ENCODE measurements around the gene BSCL2.
"Not testable (repeated sequence)": the region's sequence is repeated elsewhere in the genome, so short reads cannot be mapped to it uniquely, and the experiment has no call there.

The BSCL2 gene

DNA sequence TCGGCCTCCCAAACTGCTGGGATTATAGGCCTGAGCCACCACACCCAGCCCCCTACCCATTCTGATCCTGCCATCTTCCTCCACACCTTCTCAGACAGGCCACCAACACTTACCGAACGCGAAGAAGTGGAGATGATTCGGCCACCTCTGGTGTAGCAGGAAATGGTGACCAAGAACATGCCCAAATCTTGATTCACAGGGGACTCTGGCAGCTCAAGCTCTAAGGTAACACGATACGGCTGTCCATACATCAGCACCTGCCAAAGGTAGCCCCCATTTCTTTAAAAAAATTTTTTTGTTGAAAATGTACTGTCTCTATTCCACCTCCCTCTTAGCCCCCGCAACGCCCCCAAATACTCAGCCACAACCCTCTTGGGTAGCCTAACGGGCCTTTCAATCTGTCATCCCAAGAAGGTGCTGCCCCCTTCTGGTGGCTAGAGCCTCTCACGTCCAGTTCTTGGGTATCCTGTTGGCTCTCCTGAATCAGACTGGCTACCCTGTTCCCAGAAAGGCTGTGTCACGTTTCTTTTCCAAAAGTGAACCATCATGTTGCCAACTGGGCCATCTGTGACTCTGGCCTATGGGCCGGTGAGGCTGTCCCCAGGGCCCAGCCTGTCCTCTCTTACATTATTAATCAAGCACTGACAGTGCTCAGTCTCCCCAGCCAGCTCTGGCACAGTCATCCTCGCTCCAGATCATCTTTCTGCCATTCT lies 12.6 kb downstream of the BSCL2 start:
- no peak overlapping the region for H3K4me3 ChIP-seq

DNA sequence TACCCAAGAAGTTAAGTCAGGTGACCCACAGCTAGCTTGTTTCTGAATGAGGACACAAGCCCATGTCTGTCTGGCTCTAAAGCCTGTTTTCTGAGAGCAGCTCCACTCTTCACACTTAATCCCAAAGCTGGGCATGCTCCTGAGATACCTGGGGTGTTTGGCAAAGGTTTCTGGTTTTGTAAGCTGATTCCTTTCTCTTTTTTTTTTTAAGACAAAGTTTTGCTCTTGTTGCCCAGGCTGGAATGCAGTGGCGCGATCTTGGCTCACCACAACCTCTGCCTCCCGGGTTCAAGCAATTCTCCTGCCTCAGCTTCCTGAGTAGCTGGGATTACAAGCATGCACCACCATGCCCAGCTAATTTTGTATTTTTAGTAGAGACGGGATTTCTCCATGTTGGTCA lies 13.6 kb downstream of the BSCL2 start:
- H3K27ac ChIP-seq, H3K4me3 ChIP-seq: not testable (repeated sequence)

More for the DNA sequence above, 12.6 kb downstream of the BSCL2 start:
- peak overlapping the region in 7 of 21 experiments; percentile 3 to 62 (median 34) for H3K27ac ChIP-seq

DNA sequence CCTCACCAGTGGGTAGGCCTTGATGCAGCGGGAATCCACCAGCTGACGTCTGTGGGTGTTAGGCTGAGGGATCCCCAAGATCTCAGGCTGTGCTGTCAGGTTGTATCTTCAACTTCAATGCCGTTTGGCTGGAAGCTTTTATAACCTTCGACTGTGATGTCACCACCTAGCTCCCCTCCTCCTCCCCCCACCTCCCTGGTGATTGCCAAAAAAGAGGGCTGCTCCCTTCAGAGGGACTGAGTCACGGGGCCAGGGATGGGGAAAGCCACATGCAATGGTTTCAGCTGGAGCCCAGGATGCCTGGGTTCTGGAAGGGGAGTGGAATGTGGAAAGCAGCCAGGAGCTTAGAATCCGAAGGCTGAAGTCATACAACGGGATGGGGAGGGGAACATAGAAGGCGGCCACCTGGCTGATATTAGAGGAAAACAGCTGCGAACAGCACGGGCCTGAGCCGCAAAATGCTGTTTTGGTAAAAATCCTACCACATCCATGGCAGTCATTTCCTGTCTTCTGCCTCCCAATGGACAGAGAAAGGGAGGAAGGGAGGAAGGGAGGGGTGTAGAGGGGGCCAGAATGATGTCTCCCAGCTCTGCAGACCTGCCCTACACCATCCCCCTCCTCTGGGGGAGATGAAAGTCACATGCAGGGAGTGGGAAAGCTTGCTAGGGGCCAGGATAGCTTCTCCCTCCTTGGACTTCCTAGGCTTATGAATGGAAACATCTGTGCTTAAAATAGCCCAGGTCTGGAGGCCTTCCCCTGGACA lies 17.6 kb downstream of the BSCL2 start, which contains the start of gene LRRN4CL:
Gene LRRN4CL, minus strand, starts transcription at position 110 of the 763 bp plus-strand sequence. CDS start 1,022 bp downstream, outside the sequence.
- Histone ChIP-seq H3K4me3 (peak within 1 kb of the TSS in 2 of 7 experiments; percentile 13 to 33), H3K27ac (peak within 1 kb of the TSS in 15 of 21 experiments; percentile 19 to 82 (median 50))

DNA sequence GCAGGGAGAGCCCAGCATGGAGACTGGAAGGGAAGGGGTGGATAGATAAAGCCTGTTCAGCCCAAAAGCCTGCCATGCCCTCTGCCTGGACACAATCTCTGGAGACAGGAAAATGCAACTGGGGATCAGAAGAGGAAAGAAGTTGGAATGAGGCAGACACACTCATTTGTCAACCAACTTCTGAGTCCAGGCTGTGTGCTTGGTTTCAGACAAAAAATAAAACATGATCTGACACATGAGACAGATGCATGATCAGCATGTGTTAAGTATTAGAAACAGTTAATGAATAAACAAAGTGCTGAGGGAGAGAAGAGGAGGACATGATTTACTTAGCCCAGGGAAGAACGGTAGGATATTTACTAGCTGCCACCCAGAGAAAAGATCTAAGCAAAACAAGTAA lies 18.7 kb downstream of the BSCL2 start:
- Histone ChIP-seq H3K27ac (peak overlapping the region in 10 of 21 experiments; percentile 33 to 82 (median 58)), H3K4me3 (peak overlapping the region in 2 of 7 experiments; percentile 13 to 33)

DNA sequence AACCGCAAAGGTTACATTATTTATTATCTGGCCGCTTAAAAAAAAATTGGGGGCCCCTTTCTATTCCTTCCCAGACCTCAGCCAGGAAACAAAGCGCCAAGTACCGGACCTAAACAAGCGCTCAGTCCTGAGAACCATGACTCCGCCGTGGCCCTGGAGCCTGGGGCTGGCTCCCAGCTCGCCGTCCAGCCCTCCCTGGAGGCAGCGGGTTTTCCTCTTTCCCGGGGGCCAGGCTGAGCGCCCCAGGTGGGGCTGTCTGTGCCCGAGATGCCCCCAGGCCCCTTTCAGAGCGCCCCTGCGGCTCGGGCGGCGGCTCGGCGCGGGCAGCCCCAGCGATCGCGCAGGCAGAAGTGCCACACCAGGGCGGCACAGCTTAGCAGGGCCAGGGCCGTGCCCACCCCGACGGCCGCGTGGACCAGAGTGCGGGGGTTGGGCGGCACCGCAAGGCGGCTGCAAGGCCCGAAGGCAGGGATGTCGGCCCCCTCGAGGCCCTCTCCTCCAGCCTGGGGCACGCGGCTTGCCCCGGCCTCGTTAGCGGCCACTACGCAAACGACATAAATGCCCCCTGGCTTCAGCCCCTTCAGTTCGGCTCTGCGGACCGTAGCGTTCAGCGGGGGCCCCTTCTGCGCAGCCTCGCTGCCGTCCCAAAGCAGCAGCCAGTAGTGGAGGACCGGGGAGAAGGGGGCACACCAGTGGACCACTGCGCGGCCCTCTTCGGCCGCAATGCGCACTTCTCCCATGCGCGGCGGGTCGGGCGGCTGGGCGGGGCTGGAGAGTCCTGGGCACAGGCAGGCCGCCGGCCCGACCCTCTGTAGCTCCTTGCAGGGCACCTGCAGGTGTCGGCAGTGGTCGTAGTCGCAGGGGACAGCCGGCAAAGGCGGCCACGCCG lies 19.5 kb downstream of the BSCL2 start:
- peak overlapping the region in 10 of 21 experiments; percentile 10 to 82 (median 54) for H3K27ac ChIP-seq

DNA sequence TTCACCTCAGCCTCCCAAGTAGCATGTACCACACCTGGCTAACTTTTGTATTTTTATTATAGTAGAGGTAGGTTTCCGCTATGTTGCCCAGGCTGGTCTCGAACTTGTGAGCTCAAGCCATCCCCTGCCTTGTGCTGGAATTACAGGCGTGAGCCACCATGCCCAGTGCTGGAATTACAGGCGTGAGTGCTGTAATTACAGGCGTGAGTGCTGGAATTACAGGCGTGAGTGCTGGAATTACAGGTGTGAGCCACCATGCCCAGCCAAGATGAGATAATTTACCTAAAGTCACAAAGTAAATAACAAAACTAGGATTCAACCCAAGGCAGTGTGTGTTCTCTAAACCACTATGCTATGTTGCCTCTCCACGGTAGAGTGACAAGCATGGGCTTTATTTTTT lies 24.7 kb downstream of the BSCL2 start:
- no peak overlapping the region for H3K27ac ChIP-seq
- no peak overlapping the region for H3K4me3 ChIP-seq

More for the DNA sequence above, 19.5 kb downstream of the BSCL2 start:
- H3K4me3 ChIP-seq = peak overlapping the region in 2 of 7 experiments; percentile 13 to 33

DNA sequence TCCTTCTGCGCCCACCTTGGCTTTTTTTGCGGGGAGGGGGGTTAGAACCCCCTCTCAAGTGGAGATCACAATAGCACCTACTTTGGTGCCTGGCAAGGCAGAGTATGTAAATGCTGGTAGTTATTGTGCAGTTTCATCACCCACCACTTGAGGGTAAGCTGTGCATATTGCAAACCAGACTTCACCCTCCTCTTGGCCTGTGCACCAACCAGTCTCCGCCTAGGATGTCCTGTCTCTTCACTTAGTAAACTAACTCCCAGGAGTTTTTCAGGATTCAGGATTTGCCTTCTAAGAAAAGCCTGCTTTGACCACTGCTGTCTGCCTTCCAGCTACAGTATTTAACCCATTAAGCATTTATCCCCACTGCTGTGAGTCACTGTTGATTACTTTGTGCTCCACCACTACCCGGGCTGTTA lies 26.4 kb downstream of the BSCL2 start:
- Histone ChIP-seq H3K27ac (peak overlapping the region in 12 of 21 experiments; percentile 30 to 97 (median 60)), H3K4me3 (no peak overlapping the region)

DNA sequence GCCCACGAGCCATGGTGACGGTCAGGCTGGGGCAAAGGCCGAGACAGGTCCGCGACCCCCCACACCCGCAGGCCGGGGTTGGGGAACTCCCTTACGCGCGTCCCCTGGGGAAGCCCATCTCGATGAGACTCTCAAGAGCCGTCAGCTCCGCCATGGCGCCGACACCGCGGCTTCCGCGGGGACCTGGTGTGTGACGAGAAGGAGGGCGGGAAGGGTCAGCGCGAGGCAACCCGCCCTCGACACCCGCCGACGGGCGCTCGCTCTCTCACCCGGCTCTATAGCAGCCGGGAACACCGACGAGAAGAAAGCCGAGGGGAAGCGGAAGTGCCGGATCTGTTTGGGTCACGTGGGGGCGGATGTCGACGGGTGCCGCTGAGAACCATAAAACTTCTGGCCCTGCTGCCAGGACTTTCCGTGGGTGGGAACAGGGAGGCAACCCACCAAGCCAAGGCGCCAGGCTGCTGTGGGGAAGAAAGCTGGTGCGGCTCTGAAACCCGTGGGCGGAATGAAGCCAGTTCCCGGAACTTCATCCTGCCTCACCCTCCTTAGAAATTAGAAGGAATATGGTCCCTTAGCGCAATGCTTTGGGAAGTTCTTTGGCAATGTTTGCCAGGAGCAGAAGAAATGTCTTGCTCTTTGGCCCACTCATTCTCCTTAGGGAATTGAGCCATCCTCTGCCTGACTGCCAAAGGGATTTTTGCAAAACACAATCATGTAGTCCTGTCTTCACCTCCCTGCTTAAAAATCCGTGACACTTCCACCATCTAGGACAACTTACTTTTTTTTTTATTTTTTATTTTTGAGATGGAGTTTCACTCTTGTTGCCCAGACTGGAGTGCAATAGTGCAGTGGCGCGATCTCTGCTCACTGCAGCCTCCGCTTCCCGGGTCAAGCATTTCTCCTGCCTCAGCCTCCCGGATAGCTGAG lies 28.2 kb downstream of the BSCL2 start, which contains the start of gene UBXN1:
Gene UBXN1, minus strand, starts transcription at position 304 of the 927 bp plus-strand sequence. Its CDS starts 150 bp downstream, at position 154.
- Histone ChIP-seq H3K27ac (peak within 1 kb of the TSS; percentile 76 to 97 (median 93)), H3K4me3 (peak within 1 kb of the TSS; percentile 70 to 92 (median 85))

DNA sequence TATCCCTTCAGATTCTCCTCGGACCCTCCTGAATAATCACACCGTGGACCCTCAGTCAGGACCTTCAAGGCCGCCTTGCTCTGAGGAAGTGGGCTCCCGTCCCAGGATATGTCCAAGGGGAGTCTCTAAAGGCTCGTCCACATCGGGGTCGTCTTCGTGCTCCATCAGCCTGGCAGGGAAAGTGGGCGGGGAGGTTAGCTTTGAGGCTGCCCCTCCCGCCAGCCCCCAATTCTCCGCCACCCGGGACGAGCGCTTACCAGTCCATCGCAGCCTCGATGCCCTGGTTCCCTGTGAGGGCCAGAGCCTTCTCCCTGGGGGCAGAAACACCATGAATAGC lies 28.8 kb downstream of the BSCL2 start:
- Histone ChIP-seq H3K27ac (peak overlapping the region; percentile 76 to 97 (median 93)), H3K4me3 (peak overlapping the region; percentile 70 to 92 (median 85))

DNA sequence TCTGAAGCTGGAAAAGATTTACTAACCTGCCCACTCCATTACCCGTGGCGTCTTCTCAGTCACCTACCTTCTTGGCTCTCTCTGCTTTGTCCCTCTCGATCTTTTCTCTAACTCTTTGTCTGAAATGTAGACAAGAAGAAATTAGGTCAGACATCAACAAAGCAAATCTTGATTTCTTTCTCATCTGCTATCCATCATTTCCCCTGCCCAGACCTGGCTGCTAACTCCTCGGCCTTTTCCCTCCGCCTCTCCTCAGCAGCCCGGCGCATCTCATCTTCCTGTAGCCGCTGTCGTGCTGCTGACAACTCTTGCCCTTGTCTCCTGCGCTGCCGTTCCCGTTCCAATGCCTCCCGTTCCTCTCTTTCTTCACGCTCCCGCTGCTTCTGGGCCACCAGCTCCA lies 29.5 kb downstream of the BSCL2 start:
- Histone ChIP-seq H3K4me3 (peak overlapping the region in 3 of 7 experiments; percentile 82 to 92 (median 85)), H3K27ac (peak overlapping the region in 10 of 21 experiments; percentile 89 to 97 (median 93))

DNA sequence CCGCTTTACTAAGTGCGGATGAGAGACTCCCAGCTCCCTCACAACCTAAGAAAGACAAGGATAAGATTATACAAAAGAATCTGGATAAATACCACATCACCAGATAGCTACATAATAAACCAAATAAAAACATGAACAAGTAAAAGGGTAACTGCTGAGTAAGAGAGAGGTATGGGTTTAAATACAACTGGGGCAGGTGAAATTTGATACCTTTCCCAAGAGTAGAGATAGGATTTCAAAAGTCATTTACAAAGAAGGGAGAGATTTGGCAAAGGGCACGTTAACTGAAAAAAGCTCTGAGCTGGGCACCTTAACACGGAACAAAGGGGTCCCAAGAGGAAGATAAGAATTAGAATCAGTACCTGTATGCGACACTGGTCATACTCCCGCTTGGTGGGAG lies 30.1 kb downstream of the BSCL2 start:
- no peak overlapping the region for H3K4me3 ChIP-seq
- peak overlapping the region in 1 of 21 experiments; percentile 93 for H3K27ac ChIP-seq

DNA sequence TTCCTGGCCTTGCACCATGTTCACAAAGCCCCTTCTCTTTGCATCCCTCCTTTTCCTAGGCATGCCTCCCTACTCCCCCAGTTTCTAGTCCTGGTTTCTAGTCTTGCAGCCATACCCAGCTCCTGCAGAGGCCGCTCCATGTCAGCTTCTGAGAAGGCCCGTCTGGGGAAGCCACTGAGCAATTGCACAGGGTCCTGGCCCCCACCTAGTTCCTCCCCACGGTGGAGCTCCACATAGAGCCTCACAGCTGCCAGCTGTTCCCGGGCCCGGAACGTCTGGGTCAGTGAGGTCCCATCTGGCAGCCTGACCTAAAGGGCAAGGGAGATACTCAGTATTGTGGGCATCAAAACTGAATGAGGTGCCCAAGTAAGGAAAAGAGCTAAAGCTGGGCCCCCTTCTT lies 30.5 kb downstream of the BSCL2 start:
- Histone ChIP-seq H3K4me3 (no peak overlapping the region), H3K27ac (no peak overlapping the region)

DNA sequence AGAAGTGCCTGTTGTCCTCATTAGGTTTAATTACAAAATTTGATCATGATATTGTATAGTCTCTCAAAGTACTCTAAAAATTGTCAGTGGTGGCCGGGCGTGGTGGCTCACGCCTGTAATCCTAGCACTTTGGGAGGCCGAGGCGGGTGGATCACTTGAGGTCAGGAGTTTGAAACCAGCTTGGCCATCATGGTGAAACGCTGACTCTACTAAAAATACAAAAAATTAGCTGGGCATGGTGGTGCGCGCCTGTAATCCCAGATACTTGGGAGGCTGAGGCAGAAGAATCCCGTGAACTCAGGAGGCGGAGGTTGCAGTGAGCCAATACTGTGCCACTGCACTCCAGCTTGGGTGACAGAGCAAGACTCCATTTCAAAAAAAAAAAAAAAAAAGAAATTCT lies 31.8 kb downstream of the BSCL2 start:
- H3K27ac ChIP-seq, H3K4me3 ChIP-seq: not testable (repeated sequence)

DNA sequence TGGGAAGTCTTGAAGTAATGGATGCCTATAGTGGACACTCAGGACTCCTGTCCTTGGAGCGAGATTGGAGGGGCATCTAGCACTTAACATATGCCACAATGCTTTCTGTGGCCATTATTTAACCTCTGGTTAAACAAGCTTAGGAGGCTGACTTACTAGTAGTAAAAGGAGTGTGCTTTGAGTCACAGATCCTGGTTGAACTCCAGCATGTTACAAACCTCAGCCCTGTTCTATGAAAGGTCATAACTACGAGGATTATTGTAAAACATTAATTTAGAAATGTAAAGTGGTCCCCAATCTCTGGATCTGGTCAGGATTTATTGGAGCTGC lies 34.1 kb downstream of the BSCL2 start:
- H3K4me3 ChIP-seq = peak overlapping the region in 1 of 7 experiments; percentile 82

DNA sequence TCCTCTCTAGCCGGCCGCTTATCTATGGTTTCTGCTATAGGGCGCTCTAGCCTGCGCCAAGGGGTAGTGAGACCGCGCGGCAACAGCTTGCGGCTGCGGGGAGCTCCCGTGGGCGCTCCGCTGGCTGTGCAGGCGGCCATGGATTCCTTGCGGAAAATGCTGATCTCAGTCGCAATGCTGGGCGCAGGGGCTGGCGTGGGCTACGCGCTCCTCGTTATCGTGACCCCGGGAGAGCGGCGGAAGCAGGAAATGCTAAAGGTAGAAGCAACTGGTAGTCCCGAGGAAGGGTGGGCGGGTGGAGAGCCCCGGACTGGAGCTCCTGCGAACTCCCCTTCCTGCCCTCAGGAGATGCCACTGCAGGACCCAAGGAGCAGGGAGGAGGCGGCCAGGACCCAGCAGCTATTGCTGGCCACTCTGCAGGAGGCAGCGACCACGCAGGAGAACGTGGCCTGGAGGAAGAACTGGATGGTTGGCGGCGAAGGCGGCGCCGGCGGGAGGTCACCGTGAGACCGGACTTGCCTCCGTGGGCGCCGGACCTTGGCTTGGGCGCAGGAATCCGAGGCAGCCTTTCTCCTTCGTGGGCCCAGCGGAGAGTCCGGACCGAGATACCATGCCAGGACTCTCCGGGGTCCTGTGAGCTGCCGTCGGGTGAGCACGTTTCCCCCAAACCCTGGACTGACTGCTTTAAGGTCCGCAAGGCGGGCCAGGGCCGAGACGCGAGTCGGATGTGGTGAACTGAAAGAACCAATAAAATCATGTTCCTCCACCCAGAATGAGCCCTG lies 35.4 kb downstream of the BSCL2 start, which contains the start of the genes LBHD1 and UQCC3:
Gene LBHD1, minus strand, starts transcription at position 660 of the 782 bp plus-strand sequence. CDS start 2,236 bp downstream, outside the sequence.
Gene UQCC3, plus strand, starts transcription at position 66 of the 782 bp plus-strand sequence. Its CDS starts 73 bp downstream, at position 139.
- H3K27ac ChIP-seq = peak within 1 kb of the TSS; percentile 47 to 98 (median 89)
- peak within 1 kb of the TSS; percentile 47 to 85 (median 74) for H3K4me3 ChIP-seq

More for the DNA sequence above, 34.1 kb downstream of the BSCL2 start:
- H3K27ac ChIP-seq = peak overlapping the region in 8 of 21 experiments; percentile 22 to 94 (median 87)

DNA sequence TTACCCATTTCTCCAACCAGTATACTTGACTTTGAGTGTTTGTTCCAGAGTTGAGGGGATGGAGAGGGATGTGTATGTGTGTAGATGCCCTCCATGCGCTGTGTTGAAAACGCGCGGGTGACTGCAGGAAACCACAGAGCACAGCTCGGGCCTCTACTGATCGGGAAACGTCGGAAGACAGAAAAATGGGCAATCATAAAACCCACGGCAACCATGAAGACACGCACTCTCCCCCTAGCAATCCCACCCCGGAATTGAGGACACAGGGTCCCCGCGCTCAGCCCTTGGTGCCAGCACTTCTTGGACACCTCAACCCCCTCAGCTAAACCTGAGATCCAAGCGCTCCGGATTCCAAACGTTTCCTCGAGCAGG lies 36.0 kb downstream of the BSCL2 start:
- H3K27ac ChIP-seq = peak overlapping the region in 20 of 21 experiments; percentile 78 to 98 (median 89)

DNA sequence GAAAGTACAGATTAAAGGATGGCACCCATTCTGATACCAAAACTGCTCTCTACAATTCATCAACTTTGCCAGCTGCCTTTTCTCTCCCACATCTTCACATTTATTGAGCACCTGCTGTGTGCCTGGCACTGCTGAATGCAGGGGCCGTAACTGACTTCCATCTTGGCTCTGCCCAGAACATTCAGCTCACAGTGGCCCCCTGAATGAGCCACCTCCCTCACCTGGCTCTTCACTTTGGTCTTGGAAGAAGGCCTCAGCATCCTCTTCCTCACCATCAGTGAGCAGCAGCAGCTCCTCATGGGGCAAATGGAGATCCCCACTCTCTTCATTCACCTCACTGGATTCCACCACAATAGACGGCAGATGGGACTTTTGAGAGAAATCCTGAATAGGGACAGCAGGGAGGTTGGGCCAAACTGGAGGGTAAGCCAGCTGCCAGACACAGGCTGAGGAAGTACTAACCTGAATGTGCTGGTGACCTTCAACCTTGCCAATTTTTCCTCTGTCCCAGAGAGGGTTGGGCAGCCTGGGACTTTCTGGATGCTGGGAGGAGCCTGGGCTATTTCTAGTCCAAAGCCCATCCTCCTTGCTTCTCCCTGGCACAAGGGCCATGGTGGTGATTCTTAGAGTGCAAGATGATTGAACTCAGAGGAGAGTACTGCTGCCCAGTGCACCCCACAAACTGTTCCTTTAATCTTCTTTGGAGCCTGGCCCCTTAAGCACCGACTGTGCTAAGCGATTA lies 37.6 kb downstream of the BSCL2 start:
- peak overlapping the region in 6 of 21 experiments; percentile 30 to 94 (median 82) for H3K27ac ChIP-seq
- no peak overlapping the region for H3K4me3 ChIP-seq

More for the DNA sequence above, 36.0 kb downstream of the BSCL2 start:
- H3K4me3 ChIP-seq = peak overlapping the region; percentile 47 to 85 (median 74)

All from skin epidermis (tissue), 12 donors.